ENCODE results near the gene MORC2. TPM values are rescaled to one million over a fixed set of nuclear protein-coding genes. Genes with fewer than 3 reads are reported as not detected.
A peak's percentile ranks its signal among the peaks of the same experiment; 100 is the strongest.

Gene MORC2
- total and polyA plus RNA-seq, 8 donors: 4.4 to 64.8 (median 17.0) TPM

- TF ChIP-seq CTCF (IDR thresholded peaks at IDR 0.05): no peak
- Histone ChIP-seq H3K4me1 (peaks cover 0 to 6% (median 0%) of the 10 kb centered on the region in 4 donors), H3K9me3 (no peaks in the 10 kb centered on the region), H3K27ac (no peak overlapping the region), H3K36me3 (peaks cover 50 to 95% (median 86%) of the 10 kb centered on the region in 4 donors), H3K27me3 (no peaks in the 10 kb centered on the region), H3K4me3 (no peak overlapping the region)
- WGBS, 5 donors: 92 to 97% (median 96%) methylated on average over 9 to 10 of the region's 10 CpGs
- no peak for DNase-seq
- intact Hi-C loops (cut with DNase I; ENCODE audit: low total_unique reads): no loop called here
These were observed 40.8 kb downstream of the MORC2 start for GRCh38 chr22:30927806-30928205.

GRCh38 chr22:30926706-30927105, 41.9 kb downstream of the MORC2 start:
- WGBS, 5 donors: 87 to 100% (median 91%) methylated on average over 4 of the region's 4 CpGs
- Histone ChIP-seq H3K4me3 (no peak overlapping the region), H3K36me3 (peaks cover 39 to 84% (median 75%) of the 10 kb centered on the region in 4 donors), H3K27ac (no peak overlapping the region), H3K27me3 (no peaks in the 10 kb centered on the region), H3K4me1 (peaks cover 0 to 7% (median under 1%) of the 10 kb centered on the region in 4 donors), H3K9me3 (no peaks in the 10 kb centered on the region)
- no peak for DNase-seq
- TF ChIP-seq POLR2AphosphoS5 (IDR thresholded peaks at IDR 0.05) (no peak), EP300 (IDR thresholded peaks at IDR 0.05) (no peak), CTCF (IDR thresholded peaks at IDR 0.05) (no peak), POLR2A (IDR thresholded peaks at IDR 0.05) (no peak)
- intact Hi-C loops (cut with DNase I; ENCODE audit: low total_unique reads): no loop called here

GRCh38 chr22:30925667-30926066, 42.9 kb downstream of the MORC2 start:
- Histone ChIP-seq H3K36me3 (peaks cover 31 to 73% (median 65%) of the 10 kb centered on the region in 4 donors), H3K4me1 (peaks cover 0 to 17% (median 11%) of the 10 kb centered on the region in 4 donors), H3K27ac (no peak overlapping the region), H3K9me3 (no peaks in the 10 kb centered on the region), H3K27me3 (no peaks in the 10 kb centered on the region), H3K4me3 (no peak overlapping the region)
- 92 to 100% (median 93%) methylated on average over 3 to 5 of the region's 5 CpGs for WGBS, 5 donors
- no peak for DNase-seq
- no peak for TF ChIP-seq POLR2AphosphoS5 (IDR thresholded peaks at IDR 0.05)
- intact Hi-C loops (cut with DNase I; ENCODE audit: low total_unique reads): no loop called here

- Histone ChIP-seq H3K4me3 (no peak overlapping the region), H3K36me3 (peaks cover 18 to 50% (median 43%) of the 10 kb centered on the region in 4 donors), H3K27me3 (no peaks in the 10 kb centered on the region), H3K4me1 (peaks cover 0 to 19% (median 12%) of the 10 kb centered on the region in 4 donors), H3K9me3 (no peaks in the 10 kb centered on the region), H3K27ac (no peak overlapping the region)
- 88 to 91% (median 89%) methylated on average over 9 of the region's 9 CpGs for WGBS, 5 donors
- no peak for TF ChIP-seq CTCF (IDR thresholded peaks at IDR 0.05)
- TF ChIP-seq EP300 (IDR thresholded peaks at IDR 0.05): no peak
- TF ChIP-seq POLR2A (IDR thresholded peaks at IDR 0.05): no peak
- TF ChIP-seq POLR2AphosphoS5 (IDR thresholded peaks at IDR 0.05): no peak
- intact Hi-C loops (cut with DNase I; ENCODE audit: low total_unique reads): loop anchor here (5.0 kb wide), 1 partner anchor 291 kb away; no protein-coding TSS in a partner anchor
- DNase-seq: no peak
These were observed 45.2 kb downstream of the MORC2 start for GRCh38 chr22:30923168-30923900.

- peaks cover 0 to 19% (median 12%) of the 10 kb centered on the region in 4 donors for H3K4me1 ChIP-seq
- H3K27me3 ChIP-seq: no peaks in the 10 kb centered on the region
- TF ChIP-seq POLR2A (IDR thresholded peaks at IDR 0.05): no peak
- TF ChIP-seq EP300 (IDR thresholded peaks at IDR 0.05): no peak
- TF ChIP-seq POLR2AphosphoS5 (IDR thresholded peaks at IDR 0.05): peak in 2 of 3 donors; percentile 23 to 41
- TF ChIP-seq CTCF (IDR thresholded peaks at IDR 0.05): no peak
- no peaks in the 10 kb centered on the region for H3K9me3 ChIP-seq
- intact Hi-C loops (cut with DNase I; ENCODE audit: low total_unique reads): loop anchor here (5.0 kb wide), 1 partner anchor 290 kb away; no protein-coding TSS in a partner anchor
- peak; percentile 55 to 85 for DNase-seq
- H3K36me3 ChIP-seq: peaks cover 7 to 38% (median 31%) of the 10 kb centered on the region in 4 donors
- H3K27ac ChIP-seq: peak overlapping the region in 4 of 5 donors; percentile 8 to 52 (median 29)
- WGBS, 5 donors: 43 to 71% (median 50%) methylated on average over 34 of the region's 34 CpGs
- peak overlapping the region; percentile 31 to 40 (median 38) for H3K4me3 ChIP-seq
These were observed 46.4 kb downstream of the MORC2 start for GRCh38 chr22:30922151-30922611.
